DND-41 (cell line): ENCODE measurements around the gene SLC12A8.

Experiments used
- ATAC-seq: fragments of 200-7000 bp; cut with Tn5 transposase; 3 replicates; pipeline ENCODE4 v1.9.1; 2021; ENCODE audit warnings: low read depth; ENCODE audit not compliant: insufficient read depth
- DNase-seq: peaks from one replicate; pipeline ENCODE4 v3.0.0-alpha.2; 2020
- H2AFZ ChIP-seq: 2 replicates; pipeline ENCODE4 v1.6.0; 2012; ENCODE audit warnings: low read depth, low read length
- H3K27ac ChIP-seq: 2 replicates; pipeline ENCODE4 v1.5.1; 2012; ENCODE audit warnings: low read length, inconsistent platforms
- H3K27me3 ChIP-seq: fragments of 200-600 bp; sonication (generic); 2 replicates; pipeline ENCODE4 v1.6.0; 2012; ENCODE audit warnings: low read length, mild to moderate bottlenecking, inconsistent platforms; ENCODE audit not compliant: insufficient read depth, poor library complexity
- H3K36me3 ChIP-seq: 2 replicates; pipeline ENCODE4 v1.5.1; 2012; ENCODE audit warnings: low read length, inconsistent platforms; ENCODE audit not compliant: insufficient read depth
- H3K4me1 ChIP-seq: 2 replicates; pipeline ENCODE4 v1.5.1; 2012; ENCODE audit warnings: mild to moderate bottlenecking, low read length; ENCODE audit not compliant: insufficient read depth
- H3K4me2 ChIP-seq: 2 replicates; pipeline ENCODE4 v1.6.0; 2012; ENCODE audit warnings: mild to moderate bottlenecking, moderate library complexity, low read length, inconsistent platforms; ENCODE audit not compliant: insufficient read depth
- H3K4me3 ChIP-seq, 2 experiments: fragments of 200-600 bp in 1 of 2; shearing (Covaris generic) in 1 of 2; 2 replicates each; pipeline ENCODE4 v1.5.1; 2012 to 2016; ENCODE audit warnings: inconsistent platforms in 2 of 2, low read length in 2 of 2, mild to moderate bottlenecking in 2 of 2, low read depth in 1 of 2, moderate library complexity in 1 of 2
- H3K79me2 ChIP-seq: 2 replicates; pipeline ENCODE4 v1.6.0; 2012; ENCODE audit warnings: low read length, inconsistent platforms; ENCODE audit not compliant: insufficient read depth
- H3K9ac ChIP-seq: 2 replicates; pipeline ENCODE4 v1.6.0; 2012; ENCODE audit warnings: low read depth, mild to moderate bottlenecking, inconsistent platforms, low read length, moderate library complexity
- H3K9me3 ChIP-seq: 2 replicates; pipeline ENCODE4 v1.5.1; 2012; ENCODE audit warnings: low read length, moderate library complexity, mild to moderate bottlenecking, inconsistent platforms; ENCODE audit not compliant: insufficient read depth, severe bottlenecking
- H4K20me1 ChIP-seq: 2 replicates; pipeline ENCODE4 v1.6.0; 2012; ENCODE audit warnings: low read length; ENCODE audit not compliant: insufficient read depth
- EZH2 ChIP-seq: IDR thresholded peaks from 3 replicates; pipeline ENCODE4 v1.6.1; 2012; ENCODE audit warnings: borderline replicate concordance, low read depth, mild to moderate bottlenecking, moderate library complexity, low read length, inconsistent platforms; ENCODE audit not compliant: severe bottlenecking
- TF ChIP-seq, protein P1 (sequence below): IDR thresholded peaks from 2 replicates; pipeline ENCODE4 v1.5.1; 2012; ENCODE audit warnings: borderline replicate concordance, low read length, moderate library complexity, mild to moderate bottlenecking; ENCODE audit not compliant: poor library complexity, severe bottlenecking; ENCODE audit errors: extremely low read depth

SLC12A8 gene

DNA sequence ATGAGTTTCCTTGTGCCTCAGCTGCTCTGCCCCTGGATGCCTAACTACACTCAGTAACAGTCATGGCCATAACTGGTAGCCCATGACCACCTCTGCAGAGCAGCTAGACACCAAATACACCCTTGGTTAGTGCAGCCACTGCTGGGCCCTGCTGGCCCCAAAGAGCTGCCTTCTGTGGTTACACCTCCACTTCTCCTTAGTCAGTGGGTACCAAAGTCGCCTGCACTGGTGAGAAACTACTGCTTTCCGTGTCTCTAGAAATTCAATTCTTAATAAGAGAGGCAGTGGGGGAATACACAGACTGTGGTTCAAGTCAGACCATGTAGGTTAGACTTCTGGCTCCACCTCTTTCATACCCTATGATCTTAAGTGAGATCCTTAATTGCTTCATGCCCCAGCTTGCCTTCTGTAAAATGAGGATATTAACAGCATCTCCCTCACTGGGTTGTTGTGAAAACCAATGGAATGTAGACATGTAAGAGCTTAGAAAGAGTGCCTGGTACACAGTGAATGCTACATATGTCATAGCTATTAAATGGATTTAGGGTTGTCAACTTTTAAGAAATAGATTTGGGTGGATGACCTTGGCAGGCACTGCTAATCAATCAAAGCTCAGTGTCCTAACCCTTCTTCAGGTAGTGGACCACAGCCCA is 174.9 kb downstream of the SLC12A8 start:
- Histone ChIP-seq H3K4me3 (no peak overlapping the region), H3K27ac (no peak overlapping the region), H4K20me1 (no peaks in the 10 kb centered on the region; the same call in 1 of the 2 replicates), H3K36me3 (no peaks in the 10 kb centered on the region), H3K4me2 (no peak overlapping the region), H2AFZ (no peak overlapping the region), H3K79me2 (no peaks in the 10 kb centered on the region), H3K9me3 (no peaks in the 10 kb centered on the region), H3K9ac (no peak overlapping the region), H3K4me1 (no peaks in the 10 kb centered on the region), H3K27me3 (no peaks in the 10 kb centered on the region)
- TF ChIP-seq EZH2: no peak
- TF ChIP-seq, protein P1, sequence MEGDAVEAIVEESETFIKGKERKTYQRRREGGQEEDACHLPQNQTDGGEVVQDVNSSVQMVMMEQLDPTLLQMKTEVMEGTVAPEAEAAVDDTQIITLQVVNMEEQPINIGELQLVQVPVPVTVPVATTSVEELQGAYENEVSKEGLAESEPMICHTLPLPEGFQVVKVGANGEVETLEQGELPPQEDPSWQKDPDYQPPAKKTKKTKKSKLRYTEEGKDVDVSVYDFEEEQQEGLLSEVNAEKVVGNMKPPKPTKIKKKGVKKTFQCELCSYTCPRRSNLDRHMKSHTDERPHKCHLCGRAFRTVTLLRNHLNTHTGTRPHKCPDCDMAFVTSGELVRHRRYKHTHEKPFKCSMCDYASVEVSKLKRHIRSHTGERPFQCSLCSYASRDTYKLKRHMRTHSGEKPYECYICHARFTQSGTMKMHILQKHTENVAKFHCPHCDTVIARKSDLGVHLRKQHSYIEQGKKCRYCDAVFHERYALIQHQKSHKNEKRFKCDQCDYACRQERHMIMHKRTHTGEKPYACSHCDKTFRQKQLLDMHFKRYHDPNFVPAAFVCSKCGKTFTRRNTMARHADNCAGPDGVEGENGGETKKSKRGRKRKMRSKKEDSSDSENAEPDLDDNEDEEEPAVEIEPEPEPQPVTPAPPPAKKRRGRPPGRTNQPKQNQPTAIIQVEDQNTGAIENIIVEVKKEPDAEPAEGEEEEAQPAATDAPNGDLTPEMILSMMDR: no peak
- ATAC-seq: no peak
- DNase-seq: no peak

DNA sequence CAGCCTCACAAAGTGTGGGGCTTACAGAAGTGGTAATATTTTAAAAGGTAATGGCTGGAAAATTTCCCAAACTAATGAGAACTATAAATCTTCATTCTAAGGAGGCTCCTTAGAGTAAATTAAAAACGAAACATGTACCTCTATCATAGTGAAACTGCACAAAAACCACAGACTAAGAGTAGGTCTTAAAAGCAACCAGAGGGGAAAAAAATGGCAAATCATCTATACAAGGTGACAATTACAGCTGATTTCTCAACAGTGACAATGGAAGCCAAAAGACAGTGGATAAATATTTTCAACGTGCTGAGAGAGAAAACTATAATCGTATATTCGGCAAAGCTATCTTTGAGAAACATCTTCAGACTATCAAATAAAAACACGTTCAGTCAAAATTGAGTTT is 177.3 kb downstream of the SLC12A8 start:
- no peak overlapping the region for H2AFZ ChIP-seq
- no peaks in the 10 kb centered on the region for H3K9me3 ChIP-seq
- no peaks in the 10 kb centered on the region for H3K36me3 ChIP-seq
- H3K4me1 ChIP-seq: no peaks in the 10 kb centered on the region
- H3K79me2 ChIP-seq: no peaks in the 10 kb centered on the region
- no peaks in the 10 kb centered on the region for H4K20me1 ChIP-seq
- ATAC-seq: no peak
- H3K4me3 ChIP-seq: no peak overlapping the region
- TF ChIP-seq EZH2: no peak
- TF ChIP-seq, protein P1: no peak
- H3K27ac ChIP-seq: no peak overlapping the region
- no peak for DNase-seq
- no peak overlapping the region for H3K9ac ChIP-seq
- H3K27me3 ChIP-seq: no peaks in the 10 kb centered on the region
- H3K4me2 ChIP-seq: no peak overlapping the region

- Histone ChIP-seq H3K79me2 (no peaks in the 10 kb centered on the region), H3K4me2 (no peak overlapping the region), H4K20me1 (no peaks in the 10 kb centered on the region), H3K4me3 (no peak overlapping the region), H2AFZ (no peak overlapping the region), H3K4me1 (no peaks in the 10 kb centered on the region), H3K27me3 (no peaks in the 10 kb centered on the region), H3K27ac (no peak overlapping the region), H3K36me3 (peaks cover 5% of the 10 kb centered on the region; the same call in 1 of the 2 replicates), H3K9me3 (no peaks in the 10 kb centered on the region), H3K9ac (no peak overlapping the region)
- TF ChIP-seq, protein P1: no peak
- TF ChIP-seq EZH2: no peak
- DNase-seq (no peak), ATAC-seq (no peak)
Measured at GRCh38 chr3:125033616-125034015, 178.9 kb downstream of the SLC12A8 start.

- no peaks in the 10 kb centered on the region for H3K79me2 ChIP-seq
- TF ChIP-seq EZH2: no peak
- TF ChIP-seq, protein P1: no peak
Measured at GRCh38 chr3:125033135-125033534, 179.4 kb downstream of the SLC12A8 start.

More at GRCh38 chr3:125033135-125033534, 179.4 kb downstream of the SLC12A8 start:
- H3K27ac ChIP-seq: no peak overlapping the region
- no peaks in the 10 kb centered on the region for H3K27me3 ChIP-seq
- no peaks in the 10 kb centered on the region for H3K9me3 ChIP-seq
- no peaks in the 10 kb centered on the region for H3K4me1 ChIP-seq
- H3K9ac ChIP-seq: no peak overlapping the region
- no peak overlapping the region for H3K4me3 ChIP-seq
- peaks cover 10% of the 10 kb centered on the region; the same call in 1 of the 2 replicates for H3K36me3 ChIP-seq
- H4K20me1 ChIP-seq: no peaks in the 10 kb centered on the region
- no peak for DNase-seq
- no peak overlapping the region for H2AFZ ChIP-seq
- no peak overlapping the region for H3K4me2 ChIP-seq
- ATAC-seq: no peak
